IMR-90 (cell line): ENCODE data around the gene LUC7L3. TPM values are rescaled to one million over a fixed set of nuclear protein-coding genes. Genes with fewer than 3 reads are reported as not detected.
A peak's percentile ranks its signal among the peaks of the same experiment; 100 is the strongest.

Source experiments
- ATAC-seq: fragments of 200-7000 bp; cut with Tn5 transposase; 2 replicates; pipeline ENCODE4 v1.9.1; 2020; ENCODE audit warnings: low read depth, mild to moderate bottlenecking, moderate library complexity
- BruUV-seq: library from RNA; stranded (reverse); fragments of 400-500 nt; replicated peaks from 2 replicates; lab custom pipeline; 2021; lab: Mats Ljungman, UMichigan
- CTCF ChIA-PET: fragments of 300-600 bp; formaldehyde crosslinking; extraction: SDS; loops from one replicate; lab custom pipeline; 2021; ENCODE audit warnings: antibody characterized with exemption; lab: Yijun Ruan, JAX
- POLR2A ChIA-PET: fragments of 300-600 bp; sonication (Branson Sonifier 250); formaldehyde crosslinking; loops from one replicate; lab custom pipeline; 2022; ENCODE audit warnings: antibody characterized with exemption; ENCODE audit not compliant: unreplicated experiment; lab: Charles Lee
- DNase-seq: peaks from one replicate; pipeline ENCODE4 v3.0.0; 2013
- H2AFZ ChIP-seq: replicated peaks from 2 replicates; pipeline ENCODE3; 2013; ENCODE audit warnings: low read length, mild to moderate bottlenecking; ENCODE audit not compliant: poor library complexity
- H2AK5ac ChIP-seq: 2 replicates; pipeline ENCODE4 v1.6.1; 2013; ENCODE audit warnings: low read depth, low read length, inconsistent platforms
- H2AK9ac ChIP-seq: replicated peaks from 2 replicates; pipeline ENCODE3; 2013; ENCODE audit warnings: mild to moderate bottlenecking, low read depth, low read length, moderate library complexity; ENCODE audit not compliant: poor library complexity
- H2BK120ac ChIP-seq: 2 replicates; pipeline ENCODE4 v1.6.1; 2013; ENCODE audit warnings: low read depth, low read length, inconsistent platforms
- H2BK15ac ChIP-seq: 3 replicates; pipeline ENCODE4 v1.6.1; 2013; ENCODE audit warnings: low read depth, low read length, inconsistent platforms
- H2BK20ac ChIP-seq: 2 replicates; pipeline ENCODE4 v1.6.1; 2013; ENCODE audit warnings: low read depth, mild to moderate bottlenecking, inconsistent platforms, low read length, moderate library complexity
- H2BK5ac ChIP-seq: 2 replicates; pipeline ENCODE4 v1.6.1; 2013; ENCODE audit warnings: mild to moderate bottlenecking, low read depth, low read length, inconsistent platforms; ENCODE audit not compliant: poor library complexity, severe bottlenecking
- H3K14ac ChIP-seq: replicated peaks from 2 replicates; pipeline ENCODE4 v1.6.1; 2013; ENCODE audit warnings: low read depth, low read length, inconsistent platforms
- H3K18ac ChIP-seq: 2 replicates; pipeline ENCODE4 v1.6.1; 2013; ENCODE audit warnings: low read depth, low read length, control low read depth
- H3K23ac ChIP-seq: 2 replicates; pipeline ENCODE4 v1.6.1; 2013; ENCODE audit warnings: low read depth, low read length, inconsistent platforms
- H3K27ac ChIP-seq: 2 replicates; pipeline ENCODE4 v1.5.1; 2013; ENCODE audit warnings: mild to moderate bottlenecking, control low read depth, low read length; ENCODE audit not compliant: insufficient read depth
- H3K27me3 ChIP-seq: 2 replicates; pipeline ENCODE4 v1.6.1; 2013; ENCODE audit warnings: low read length; ENCODE audit not compliant: control insufficient read depth, insufficient read depth
- H3K36me3 ChIP-seq: 2 replicates; pipeline ENCODE4 v1.6.1; 2013; ENCODE audit warnings: low read length, mixed read lengths; ENCODE audit not compliant: control insufficient read depth, insufficient read depth
- H3K4ac ChIP-seq: 2 replicates; pipeline ENCODE4 v1.6.1; 2013; ENCODE audit warnings: low read depth, low read length, inconsistent platforms
- H3K4me1 ChIP-seq: 2 replicates; pipeline ENCODE4 v1.6.1; 2013; ENCODE audit warnings: low read length, mixed read lengths; ENCODE audit not compliant: control insufficient read depth, insufficient read depth
- H3K4me2 ChIP-seq: 2 replicates; pipeline ENCODE4 v1.6.1; 2013; ENCODE audit warnings: low read depth, mild to moderate bottlenecking, control low read depth, low read length, moderate library complexity
- H3K4me3 ChIP-seq: 2 replicates; pipeline ENCODE4 v1.5.1; 2013; ENCODE audit warnings: low read depth, mild to moderate bottlenecking, control low read depth, low read length, moderate library complexity; ENCODE audit not compliant: insufficient read depth
- H3K56ac ChIP-seq: 2 replicates; pipeline ENCODE4 v1.6.1; 2013; ENCODE audit warnings: low read length, inconsistent platforms; ENCODE audit not compliant: insufficient read depth; ENCODE audit errors: extremely low read depth
- H3K79me1 ChIP-seq, 2 experiments: 2 replicates each; pipeline ENCODE4 v1.6.1; 2013; ENCODE audit warnings: low read length in 2 of 2, inconsistent platforms in 1 of 2, low read depth in 1 of 2
- H3K9ac ChIP-seq: 2 replicates; pipeline ENCODE4 v1.6.1; 2013; ENCODE audit warnings: low read depth, low read length, control low read depth
- H3K9me1 ChIP-seq: 2 replicates; pipeline ENCODE4 v1.6.1; 2013; ENCODE audit warnings: low read length, inconsistent platforms; ENCODE audit not compliant: insufficient read depth
- H3K9me3 ChIP-seq: 2 replicates; pipeline ENCODE4 v1.6.1; 2013; ENCODE audit warnings: low read length; ENCODE audit not compliant: control insufficient read depth, insufficient read depth
- H4K20me1 ChIP-seq: 2 replicates; pipeline ENCODE4 v1.6.1; 2013; ENCODE audit warnings: low read length, inconsistent platforms; ENCODE audit not compliant: insufficient read depth
- H4K5ac ChIP-seq: 2 replicates; pipeline ENCODE4 v1.6.1; 2013; ENCODE audit warnings: mild to moderate bottlenecking, low read depth, low read length, control low read depth
- H4K8ac ChIP-seq, 2 experiments: 2 replicates each; pipeline ENCODE4 v1.6.1; 2013; ENCODE audit warnings: low read depth in 2 of 2, low read length in 2 of 2, control low read depth in 1 of 2, inconsistent platforms in 1 of 2
- H4K91ac ChIP-seq: 2 replicates; pipeline ENCODE4 v1.6.1; 2013; ENCODE audit warnings: low read depth, low read length, inconsistent platforms; ENCODE audit not compliant: insufficient read depth
- CEBPB ChIP-seq: IDR thresholded peaks from 2 replicates; pipeline ENCODE4 v1.6.1; 2012; ENCODE audit warnings: low read depth, low read length, improper control_type of control experiment
- WGBS, 2 experiments: methylation state at CpG; one replicate each; pipeline versions ENCODE4 v1.1.5 to v1.1.7; 2013; ENCODE audit warnings: missing lambda C conversion rate in 2 of 2; ENCODE audit not compliant: insufficient read length in 1 of 2; ENCODE audit errors: extremely low coverage in 2 of 2; 5-methylcytosine and 5-hydroxymethylcytosine counted together
- dilution Hi-C: fragments of 300-500 bp; cut with HindIII; formaldehyde crosslinking; loops from one replicate; pipeline ENCODE4 v1.14.3; 2018; ENCODE audit warnings: low sequenced_read_pairs; ENCODE audit not compliant: unreplicated experiment
- in situ Hi-C: fragments of 300-500 bp; cut with MboI; formaldehyde crosslinking; loops from 3 replicates; pipeline ENCODE4 v1.14.3; 2019; ENCODE audit warnings: low sequenced_read_pairs, inconsistent platforms, mixed read lengths
- intact Hi-C: fragments of 100-400 bp; cut with micrococcal nuclease; formaldehyde crosslinking; loops from 2 replicates; pipeline ENCODE4 v1.10.0; 2022
- polyA plus RNA-seq, 3 experiments: library from polyadenylated mRNA; depleted of rRNA; stranded (reverse); fragments of >200 nt; gene quantifications; 2 replicates each; pipeline ENCODE4 v1.2.3, GENCODE V29; 2012; ENCODE audit warnings: low replicate concordance in 1 of 3
- total RNA-seq: library from RNA; depleted of rRNA; stranded (reverse); fragments of >200 nt; gene quantifications from 2 replicates; pipeline ENCODE4 v1.2.3, GENCODE V29; 2012

LUC7L3 gene
- total and polyA plus RNA-seq, 2 of the 4 experiments (the other 2 are of a cell fraction), result 17.7 to 44.7 TPM

DNA sequence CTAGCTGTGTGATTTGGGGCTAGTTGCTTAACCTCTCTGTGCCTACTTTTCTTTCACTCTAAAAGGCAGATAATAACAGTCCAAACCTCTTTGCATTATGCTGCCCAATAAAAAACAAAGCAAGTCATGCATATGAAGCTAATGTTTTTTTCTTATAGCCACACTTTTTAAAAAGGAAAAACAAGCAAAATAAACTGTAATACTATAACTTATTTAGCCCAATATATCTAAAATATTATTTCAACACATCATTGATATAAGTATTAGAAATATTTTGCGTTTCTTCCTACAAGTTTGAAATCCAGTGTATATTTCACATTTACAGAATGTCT lies 34.1 kb upstream of the LUC7L3 start:
- H2AFZ ChIP-seq, result no peak overlapping the region
- H3K4ac ChIP-seq, result no peak overlapping the region
- H4K8ac ChIP-seq, result no peak overlapping the region
- no peak overlapping the region for H2BK15ac ChIP-seq
- no peak overlapping the region for H3K56ac ChIP-seq
- no peak overlapping the region for H2BK20ac ChIP-seq
- ChIA-PET POLR2A (no interaction called here), CTCF (interaction anchor here (1.2 kb wide), 1 partner anchor 9 kb away, joined by 3 read pairs; no protein-coding TSS in a partner anchor)
- H4K5ac ChIP-seq, result no peak overlapping the region
- H3K9ac ChIP-seq, result no peak overlapping the region
- H2BK5ac ChIP-seq, result no peak overlapping the region
- WGBS, 2 experiments, result no CpG with 5 or more reads among the region's 1 CpG
- H3K23ac ChIP-seq, result 0 out of 2 replicates have a peak overlapping the region, but pooled peaks have one; percentile 4
- H3K79me1 ChIP-seq, result no peaks in the 10 kb centered on the region
- H3K27me3 ChIP-seq, result no peaks in the 10 kb centered on the region
- no peaks in the 10 kb centered on the region for H3K36me3 ChIP-seq
- in situ Hi-C loops, result no loop called here
- peaks cover 24% of the 10 kb centered on the region for H3K9me1 ChIP-seq
- dilution Hi-C loops, result no loop called here
- H3K18ac ChIP-seq, result no peak overlapping the region
- H3K9me3 ChIP-seq, result no peaks in the 10 kb centered on the region
- no peak for TF ChIP-seq CEBPB
- no peaks in the 10 kb centered on the region for H4K20me1 ChIP-seq
- H3K4me3 ChIP-seq, result no peak overlapping the region
- no peak overlapping the region for H3K4me2 ChIP-seq
- intact Hi-C loops, result no loop called here
- ATAC-seq (no peak), DNase-seq (no peak)
- no TSS peak for BruUV-seq
- peaks cover 32% of the 10 kb centered on the region for H3K4me1 ChIP-seq
- H3K27ac ChIP-seq, result no peak overlapping the region
- no peak overlapping the region for H4K91ac ChIP-seq
- H2AK5ac ChIP-seq, result no peak overlapping the region
- H2AK9ac ChIP-seq, result no peak overlapping the region
- no peak overlapping the region for H3K14ac ChIP-seq
- no peak overlapping the region for H2BK120ac ChIP-seq
